GM19397 (cell line): ENCODE data around the gene DLL4.
A peak's percentile ranks its signal among the peaks of the same experiment; 100 is the strongest.
"Not testable (repeated sequence)": the region's sequence is repeated elsewhere in the genome, so short reads cannot be mapped to it uniquely, and the experiment has no call there.

Source experiments
- ATAC-seq: cut with Tn5 transposase; IDR thresholded peaks from one replicate; pipeline ENCODE4 v1.9.1; 2021; ENCODE audit warnings: mild to moderate bottlenecking, moderate library complexity; ENCODE audit not compliant: unreplicated experiment

The DLL4 gene

DNA sequence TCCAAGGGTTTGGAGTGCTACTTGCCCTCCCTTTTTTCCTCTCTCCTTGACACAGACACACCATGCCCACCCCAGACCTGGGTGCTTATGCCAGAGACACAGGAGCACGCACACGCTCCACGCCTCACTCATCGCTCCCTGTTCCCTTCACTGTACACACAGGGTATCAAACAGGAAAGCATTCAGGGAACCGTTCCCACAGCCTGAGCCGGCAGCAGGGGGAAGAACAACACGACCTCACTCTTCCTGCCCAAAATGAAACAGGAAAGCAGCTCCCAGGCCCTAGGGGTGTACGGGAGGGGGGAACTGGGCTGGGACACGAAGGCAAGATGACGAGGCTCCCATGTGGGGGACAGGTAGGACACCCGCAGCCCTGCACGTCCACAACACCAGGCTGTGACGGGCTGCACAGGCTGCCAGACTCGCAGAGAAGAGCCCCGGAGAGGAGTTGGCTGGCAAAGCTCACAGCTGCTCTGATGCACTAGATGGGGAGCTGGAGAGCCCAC is 11.2 kb downstream of the DLL4 start:
- ATAC-seq, result no peak

DNA sequence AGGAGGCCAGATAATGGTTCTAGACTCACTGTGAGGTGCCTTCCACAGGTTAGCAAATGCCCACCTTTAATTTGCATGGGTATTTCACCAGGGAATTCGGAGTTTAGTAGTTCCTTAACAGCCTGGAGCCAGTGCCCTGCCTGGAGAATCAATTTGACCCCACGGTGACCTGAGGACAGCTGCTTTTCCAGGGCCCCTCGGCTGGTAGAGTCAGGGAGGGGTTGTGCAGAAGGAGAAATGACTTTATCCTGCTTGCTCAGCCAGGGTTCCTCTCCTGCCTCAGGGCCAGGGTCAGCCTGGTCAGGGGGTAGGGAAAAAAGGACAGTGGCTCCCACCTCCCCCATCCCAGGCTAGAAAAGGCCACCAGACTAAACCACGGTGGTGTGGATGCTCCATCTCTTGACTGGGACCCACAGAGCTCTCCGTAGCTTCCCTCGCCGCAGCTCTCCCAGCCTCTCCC is 12.0 kb downstream of the DLL4 start:
- ATAC-seq, result no peak

DNA sequence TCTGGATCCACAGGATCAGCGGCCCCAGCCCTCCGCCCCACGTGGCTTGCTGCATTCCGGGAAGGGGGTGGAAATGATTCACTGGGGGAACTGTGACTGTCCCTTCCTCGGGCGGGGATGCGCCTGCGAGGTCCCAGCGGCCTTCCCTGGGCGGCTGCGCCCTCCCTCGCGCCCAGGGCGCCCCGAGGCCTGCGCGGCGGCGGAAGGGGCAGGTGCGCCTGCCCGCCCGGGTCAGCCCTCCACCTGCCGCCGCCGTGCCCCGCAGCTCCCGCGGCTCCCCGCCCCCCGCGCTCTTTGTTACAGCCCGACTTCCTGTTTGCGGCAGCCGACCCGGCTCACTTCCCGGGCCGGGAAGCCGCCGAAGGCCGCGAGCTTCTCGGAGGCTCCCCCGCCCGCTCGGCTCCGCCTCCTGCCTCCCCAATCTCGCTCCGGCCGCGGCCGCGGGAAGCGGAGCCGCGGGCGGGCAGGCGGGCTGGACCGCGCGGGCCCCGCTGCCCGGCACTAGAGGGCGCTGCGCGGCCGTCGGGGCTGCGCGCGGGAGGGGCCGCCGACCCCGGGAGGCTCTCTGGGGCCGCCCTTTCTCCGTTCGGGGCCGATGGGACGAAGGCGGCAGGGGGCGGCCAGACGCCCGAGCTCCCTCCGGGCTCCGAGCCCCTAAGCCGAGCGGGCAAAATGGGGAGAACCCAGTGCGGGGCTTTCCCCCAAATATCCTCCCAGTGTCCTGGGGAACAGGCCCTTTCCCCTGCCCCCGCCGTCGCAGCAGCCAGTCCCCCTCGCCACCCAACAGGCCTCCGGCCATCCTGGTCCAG is 12.6 kb downstream of the DLL4 start:
- ATAC-seq, result peak; percentile 71

DNA sequence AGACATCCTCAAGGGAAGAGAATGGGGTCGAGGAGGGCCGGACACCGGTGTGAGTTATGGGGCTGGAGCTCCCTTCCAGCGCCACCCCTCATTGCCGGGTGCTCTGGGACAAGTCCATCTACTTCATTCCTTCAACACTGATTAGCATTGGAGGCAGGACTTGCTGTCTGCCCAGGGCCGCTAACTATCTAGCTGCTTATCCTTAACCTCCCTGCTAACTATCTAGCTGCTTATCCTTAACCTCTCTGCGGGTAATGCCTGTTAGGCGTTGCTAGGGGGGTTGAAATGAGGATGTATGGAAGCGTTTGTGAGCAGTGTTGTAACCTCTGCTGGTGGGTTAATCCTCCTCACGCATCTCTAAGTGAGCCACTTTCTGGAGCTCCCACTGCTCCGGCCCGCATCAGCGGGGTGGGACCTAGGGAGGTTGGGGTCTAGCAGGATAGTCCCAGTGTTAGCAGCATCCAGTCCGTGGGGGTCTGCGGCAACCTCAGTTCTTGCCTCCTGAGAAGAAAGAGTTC is 13.3 kb downstream of the DLL4 start:
- ATAC-seq, result no peak

DNA sequence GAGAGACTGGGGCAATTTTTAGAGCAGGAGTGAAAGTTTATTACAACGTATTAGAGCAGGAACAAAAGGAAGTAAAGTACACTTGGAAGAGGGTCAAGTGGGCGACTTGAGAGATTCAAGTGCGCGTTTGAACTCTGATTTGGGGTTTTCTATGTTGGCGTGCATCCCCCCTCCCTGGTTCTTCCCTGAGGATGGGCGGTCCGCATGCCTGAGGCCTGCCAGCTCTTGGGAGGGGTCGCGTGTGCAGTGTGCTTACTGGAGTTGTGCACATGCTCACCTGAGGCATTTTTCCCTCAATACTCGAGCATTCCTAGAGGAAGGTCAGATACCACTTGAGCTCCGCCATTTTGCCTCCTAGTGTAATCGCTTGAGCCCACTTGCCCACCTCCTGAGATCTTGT is 13.7 kb downstream of the DLL4 start:
- no peak for ATAC-seq

DNA sequence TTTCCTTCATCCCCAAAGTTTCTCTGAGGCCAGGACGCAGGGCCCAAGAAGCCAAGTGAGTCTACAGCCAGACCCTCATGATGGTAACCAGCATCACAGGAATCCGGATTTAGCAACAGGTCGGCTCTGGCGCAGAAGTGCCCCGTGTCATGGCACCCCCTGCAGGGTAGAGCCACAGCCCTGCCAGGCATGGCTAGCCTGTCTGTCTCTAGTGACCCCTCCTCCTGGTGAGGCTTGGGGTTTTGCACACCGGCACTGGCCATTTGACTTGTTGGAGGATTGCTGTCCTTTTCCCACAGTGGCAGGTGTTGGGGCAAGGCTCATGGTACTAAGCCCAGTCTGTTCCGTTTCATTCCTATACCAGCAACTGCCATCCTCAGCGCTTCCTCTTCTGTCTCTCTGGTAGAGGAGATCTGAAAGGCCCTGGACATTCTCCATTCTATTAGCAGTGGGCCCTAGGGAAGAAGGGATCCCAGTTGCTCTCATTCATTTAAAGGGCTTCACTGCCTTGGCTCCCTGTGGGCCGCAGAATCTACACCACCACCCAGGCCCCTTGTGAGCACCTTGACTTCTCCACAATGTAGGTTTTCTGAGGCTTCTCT is 14.7 kb downstream of the DLL4 start:
- ATAC-seq, result no peak

DNA sequence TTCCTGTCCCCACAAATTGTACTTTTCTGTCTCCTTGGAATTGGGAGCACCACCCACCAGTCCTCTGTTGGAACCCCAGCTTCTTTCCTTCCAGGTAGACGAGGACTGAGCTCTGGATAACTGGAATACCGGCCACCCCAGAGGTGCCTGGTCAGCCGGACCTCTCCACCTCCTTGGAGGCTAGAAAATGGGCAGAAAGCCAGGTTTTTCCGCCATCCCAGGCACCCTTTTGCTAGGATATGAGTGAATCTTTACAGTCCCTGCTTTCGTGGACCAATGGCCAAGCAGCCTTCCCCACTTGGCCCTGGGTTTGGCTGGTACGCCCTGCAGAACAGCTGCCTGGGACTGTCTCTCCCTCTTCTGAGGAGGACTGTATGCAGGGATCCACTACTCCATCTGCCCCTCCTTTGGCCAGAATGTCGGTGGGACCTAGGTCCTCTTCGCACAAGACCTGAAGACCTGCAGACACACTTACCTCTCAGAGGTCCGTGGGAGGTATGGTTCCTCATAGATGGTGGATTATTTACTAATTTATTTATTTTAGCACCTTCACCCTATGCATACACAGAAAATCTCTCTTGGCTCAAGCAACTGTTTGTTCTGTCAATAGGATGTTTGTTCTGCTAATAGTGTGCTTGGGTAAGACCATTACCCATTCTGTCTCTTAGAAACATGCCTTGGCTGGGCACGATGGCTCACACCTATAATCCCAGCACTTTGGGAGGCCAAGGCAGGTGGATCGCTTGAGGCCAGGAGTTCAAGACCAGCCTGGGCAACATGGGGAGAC is 15.6 kb downstream of the DLL4 start:
- ATAC-seq, result no peak

DNA sequence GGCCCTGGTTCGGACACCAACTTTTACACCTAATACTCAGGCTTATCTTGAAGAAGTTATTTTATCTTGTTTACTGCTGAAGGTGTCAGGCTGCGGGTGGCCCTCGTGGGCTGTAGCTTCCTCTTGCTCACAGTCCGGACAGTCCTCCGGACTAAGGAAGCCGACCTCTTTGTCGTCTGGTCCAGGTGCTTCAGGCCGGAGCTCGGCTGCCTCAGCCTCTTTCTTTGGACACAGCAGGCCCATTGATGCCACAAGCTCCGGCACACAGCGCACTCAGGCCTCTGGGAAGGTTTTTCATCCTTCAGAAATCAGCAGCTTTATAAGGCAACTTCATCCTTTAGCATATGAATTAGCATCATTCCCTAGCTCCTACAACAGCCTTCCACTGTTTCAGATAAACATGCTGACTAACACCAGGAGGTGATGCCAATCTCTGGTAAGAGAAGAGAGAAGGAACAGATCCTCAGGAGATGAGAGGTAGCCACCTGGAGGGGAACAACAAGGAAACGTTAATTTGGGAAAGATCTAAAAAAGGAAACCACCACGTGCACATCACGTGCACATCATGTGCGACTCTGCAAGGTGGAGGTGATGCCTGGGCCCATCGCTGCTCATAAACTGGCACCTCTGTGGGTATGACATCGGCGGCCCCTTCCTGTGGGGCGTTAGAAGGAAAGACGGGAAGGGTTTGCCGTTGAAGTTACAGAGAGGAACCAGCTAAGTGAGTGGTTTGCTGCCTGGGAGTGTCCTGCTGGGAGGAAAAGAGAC is 19.8 kb downstream of the DLL4 start:
- ATAC-seq, result no peak

DNA sequence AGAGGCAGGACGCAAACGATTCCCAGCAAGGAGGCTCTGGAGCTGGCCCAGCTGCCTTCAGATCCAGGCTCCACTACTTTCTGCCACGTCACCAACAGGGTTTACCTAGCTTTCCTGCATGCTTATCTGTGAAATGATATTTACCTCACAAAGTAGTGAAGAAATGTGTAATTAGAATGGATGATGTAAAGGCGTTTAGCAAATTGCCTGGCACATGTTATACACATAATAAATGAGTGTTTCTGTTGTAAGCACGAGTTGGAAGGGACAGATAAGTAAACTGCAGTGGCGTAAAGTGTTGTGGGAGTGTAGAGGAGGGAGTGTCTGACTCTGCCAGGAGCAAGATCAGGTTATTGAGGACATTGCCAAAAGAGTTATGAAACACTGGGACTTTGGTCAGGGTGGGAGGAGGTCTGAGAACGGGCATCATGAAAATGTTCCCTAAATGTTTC is 20.6 kb downstream of the DLL4 start:
- no peak for ATAC-seq

DNA sequence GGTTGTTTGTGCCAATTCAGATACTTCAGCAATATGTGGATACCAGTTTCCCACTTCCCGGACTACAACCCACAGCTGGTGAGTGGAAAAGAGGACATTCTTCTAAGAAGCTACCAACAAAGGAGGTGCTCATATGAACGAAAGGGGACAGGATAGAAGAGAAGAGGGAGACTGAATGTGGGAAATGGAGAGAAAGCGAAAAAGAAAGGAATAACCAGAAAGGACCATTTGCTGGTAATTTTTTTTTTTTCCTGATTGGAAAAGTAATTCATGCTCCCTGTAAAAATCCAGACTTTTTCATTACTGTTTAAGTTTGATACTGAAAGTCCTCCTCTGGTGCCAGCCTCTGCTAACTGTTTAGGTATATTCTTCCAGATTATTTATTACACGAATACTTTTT is 22.6 kb downstream of the DLL4 start:
- no peak for ATAC-seq

DNA sequence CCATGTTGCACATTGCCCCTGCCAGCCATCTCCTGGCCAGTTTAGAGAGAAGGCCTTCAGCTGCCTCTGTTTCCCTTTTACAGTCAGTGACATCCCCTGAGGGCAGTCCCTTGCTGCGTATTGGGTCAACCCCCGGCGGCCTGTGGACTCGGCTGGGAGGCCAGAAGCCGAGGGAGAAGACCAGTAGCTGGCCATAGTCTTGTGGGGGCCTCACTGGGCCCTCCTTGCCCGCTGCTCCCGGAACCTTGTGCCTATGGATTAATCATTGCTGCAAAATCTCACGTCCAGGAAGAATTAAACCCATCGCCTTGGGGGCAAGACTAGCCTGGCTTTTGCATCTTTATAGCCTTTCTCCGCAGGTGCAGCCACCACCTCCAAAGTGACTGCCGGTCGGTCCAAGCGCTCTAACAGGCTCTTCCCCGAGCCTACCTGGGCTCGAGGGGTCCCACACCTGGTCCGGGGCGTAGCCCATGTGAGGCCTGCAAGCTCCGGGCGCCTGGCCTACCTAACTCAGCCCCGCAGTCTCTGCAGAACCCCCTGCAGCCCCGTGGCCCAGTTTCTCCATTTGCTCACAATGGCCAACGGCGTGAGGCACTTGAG is 23.3 kb downstream of the DLL4 start:
- ATAC-seq, result no peak

DNA sequence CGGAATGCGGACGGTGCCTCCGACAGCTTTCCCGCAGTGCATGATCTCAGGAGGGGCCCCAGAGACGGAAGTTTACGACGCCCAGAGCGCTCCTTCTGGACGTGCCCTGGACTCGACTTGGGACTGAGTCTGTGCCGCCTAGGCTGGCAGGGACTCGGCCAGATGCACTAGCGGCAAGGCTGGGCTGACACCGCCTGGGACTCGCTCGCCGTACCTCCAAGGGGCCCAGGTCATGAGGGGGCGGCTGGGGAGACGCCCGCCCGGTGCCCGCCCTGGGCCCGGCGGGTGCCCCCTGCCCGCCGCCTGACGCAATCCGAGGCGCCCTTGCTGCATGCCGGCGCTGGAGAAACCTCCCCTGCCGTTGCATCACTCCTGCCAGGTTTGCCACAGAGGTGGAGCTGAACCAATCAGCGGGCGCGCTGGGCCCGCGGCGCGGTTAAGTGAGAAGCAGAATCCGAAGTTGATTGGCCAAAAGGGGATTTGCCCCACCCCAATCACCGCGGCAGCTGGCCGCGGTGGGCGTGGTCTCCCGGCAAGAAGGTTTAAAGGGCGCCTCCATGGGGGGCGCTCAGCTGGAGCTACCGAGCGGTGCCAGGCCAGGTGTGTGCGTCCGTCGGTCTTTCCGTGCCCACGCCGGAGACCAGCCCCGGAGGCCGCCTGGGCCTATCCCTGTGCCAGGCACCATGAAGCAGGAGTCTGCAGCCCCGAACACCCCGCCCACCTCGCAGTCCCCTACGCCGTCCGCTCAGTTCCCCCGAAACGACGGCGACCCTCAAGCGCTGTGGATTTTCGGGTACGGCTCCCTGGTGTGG is 24.0 kb downstream of the DLL4 start, which contains the start of gene CHAC1:
Gene CHAC1, plus strand, starts transcription at position 571 of the 812 bp plus-strand sequence. Its CDS starts 113 bp downstream, at position 684.
- ATAC-seq, result peak; percentile 89

DNA sequence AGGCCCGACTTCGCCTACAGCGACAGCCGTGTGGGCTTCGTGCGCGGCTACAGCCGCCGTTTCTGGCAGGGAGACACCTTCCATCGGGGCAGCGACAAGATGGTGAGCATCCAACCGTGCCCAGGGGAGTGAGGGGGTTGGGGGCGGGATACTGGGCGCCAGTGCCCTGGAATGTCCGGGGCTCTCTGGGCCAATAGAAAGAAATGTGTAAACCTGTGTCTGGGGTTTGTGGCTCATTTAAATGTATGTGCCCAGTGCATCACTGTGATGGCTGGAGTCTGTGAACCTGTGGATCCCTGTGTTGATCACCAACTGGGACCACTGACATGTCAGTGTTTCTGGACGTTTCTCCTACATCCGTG is 24.6 kb downstream of the DLL4 start:
- no peak for ATAC-seq

DNA sequence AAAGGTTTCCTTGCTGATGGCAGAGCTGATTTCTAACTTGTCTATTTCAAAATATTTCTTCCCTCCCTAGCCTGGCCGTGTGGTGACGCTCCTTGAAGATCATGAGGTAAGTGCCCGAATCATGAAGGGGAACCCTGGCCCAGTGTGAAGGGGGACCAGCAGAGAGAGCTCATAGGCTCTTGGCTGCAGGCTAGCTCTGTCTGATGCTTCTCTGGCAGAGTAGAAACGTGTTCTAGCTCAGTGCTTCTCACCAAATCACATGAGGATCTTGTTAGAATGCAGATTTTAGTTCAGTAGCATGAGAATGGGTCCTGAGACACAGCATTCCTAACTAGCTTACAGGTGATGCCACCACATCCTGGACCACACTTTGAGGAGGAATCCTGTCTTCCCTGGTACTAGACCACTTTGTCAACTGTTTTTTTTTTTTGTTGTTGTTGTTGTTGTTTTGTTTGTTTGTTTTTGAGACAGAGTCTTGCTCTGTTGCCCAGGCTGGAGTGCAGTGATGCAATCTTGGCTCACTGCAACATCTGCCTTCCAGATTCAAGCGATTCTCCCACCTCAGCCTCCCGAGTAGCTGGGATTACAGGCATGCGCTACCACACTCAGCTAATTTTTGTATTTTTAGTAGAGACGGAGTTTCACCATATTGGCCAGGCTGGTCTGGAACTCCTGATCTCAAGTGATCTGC is 25.2 kb downstream of the DLL4 start:
- not testable (repeated sequence) for ATAC-seq

DNA sequence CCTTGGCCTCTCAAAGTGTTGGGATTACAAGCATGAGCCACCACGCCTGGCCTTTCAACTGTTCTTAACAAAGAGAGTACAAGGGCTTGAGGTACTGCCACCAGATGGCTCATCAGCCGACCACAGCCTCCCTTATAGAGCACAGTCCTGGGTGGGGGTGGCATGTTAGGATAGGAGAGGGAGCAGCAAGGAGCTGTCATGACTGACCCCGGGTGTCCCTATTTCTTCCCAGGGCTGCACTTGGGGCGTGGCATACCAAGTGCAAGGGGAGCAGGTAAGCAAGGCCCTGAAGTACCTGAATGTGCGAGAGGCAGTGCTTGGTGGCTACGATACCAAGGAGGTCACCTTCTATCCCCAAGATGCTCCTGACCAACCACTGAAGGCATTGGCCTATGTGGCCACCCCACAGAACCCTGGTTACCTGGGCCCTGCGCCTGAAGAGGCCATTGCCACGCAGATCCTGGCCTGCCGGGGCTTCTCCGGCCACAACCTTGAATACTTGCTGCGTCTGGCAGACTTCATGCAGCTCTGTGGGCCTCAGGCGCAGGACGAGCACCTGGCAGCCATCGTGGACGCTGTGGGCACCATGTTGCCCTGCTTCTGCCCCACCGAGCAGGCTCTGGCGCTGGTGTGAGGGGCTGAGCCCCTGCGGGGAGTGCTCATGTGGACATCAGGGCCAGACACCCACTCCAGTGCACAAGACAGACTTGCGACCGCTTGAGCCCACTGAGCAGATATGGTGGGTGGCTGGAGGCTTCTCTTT is 26.2 kb downstream of the DLL4 start:
- no peak for ATAC-seq

DNA sequence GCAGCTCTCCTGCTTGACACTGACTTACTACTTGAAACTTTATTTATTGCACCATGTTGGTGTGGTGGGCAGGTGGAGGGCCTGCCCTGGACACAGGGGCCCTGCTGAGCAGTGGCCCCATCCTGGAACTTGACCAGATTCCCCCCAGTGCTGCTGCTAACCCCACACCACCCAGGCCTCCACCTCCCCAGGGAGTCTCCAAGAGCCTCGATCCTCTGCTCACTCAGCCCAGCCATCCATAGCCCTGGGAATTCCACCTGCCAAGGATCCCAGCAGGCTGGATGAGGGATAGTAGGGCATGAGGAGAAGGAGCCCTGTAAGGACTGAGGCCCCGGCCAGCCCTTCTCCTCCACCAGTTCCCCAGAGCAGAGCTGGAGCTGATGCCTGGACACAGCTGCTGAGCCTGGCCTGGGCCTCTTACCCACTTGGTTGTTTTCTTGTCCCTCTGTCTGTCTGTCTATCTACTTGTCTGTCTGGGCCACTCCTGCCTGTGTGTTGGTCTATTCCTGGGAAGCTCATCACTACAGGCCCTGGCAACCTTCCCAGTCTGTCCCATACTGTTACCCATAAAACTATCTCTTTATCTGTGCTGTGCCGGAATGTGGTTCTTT is 26.9 kb downstream of the DLL4 start:
- no peak for ATAC-seq

DNA sequence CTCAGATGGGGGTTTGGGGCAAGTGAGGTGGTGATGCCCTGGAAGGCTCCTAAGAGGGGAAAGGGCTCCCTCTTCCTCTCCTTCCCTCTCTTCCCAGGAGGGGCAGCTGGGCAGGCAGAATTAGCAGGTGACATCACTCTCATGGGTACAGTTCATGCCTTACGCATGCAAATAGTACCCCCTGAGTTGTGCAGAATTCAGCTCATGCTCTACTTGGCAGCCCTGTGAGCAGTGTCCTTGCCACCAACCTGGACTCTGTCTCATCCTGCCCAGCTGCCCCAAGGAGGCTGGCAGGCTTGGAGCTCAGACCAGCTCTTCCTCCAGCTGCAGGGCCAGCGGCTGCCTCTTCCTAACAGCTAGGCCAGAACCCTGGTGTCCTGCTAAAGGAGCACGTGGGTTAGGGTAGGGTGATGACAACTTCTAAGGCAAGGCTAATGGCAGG is 27.4 kb downstream of the DLL4 start:
- no peak for ATAC-seq
